GM19467 (cell line): ENCODE results near the gene CHDH.

Source experiments
- ATAC-seq: cut with Tn5 transposase; IDR thresholded peaks from one replicate; pipeline ENCODE4 v1.9.1; 2021; ENCODE audit warnings: mild to moderate bottlenecking, moderate library complexity; ENCODE audit not compliant: unreplicated experiment

CHDH gene

GRCh38 chr3:53794597-53794996 is 51.6 kb downstream of the CHDH start:
- ATAC-seq, result no peak

DNA sequence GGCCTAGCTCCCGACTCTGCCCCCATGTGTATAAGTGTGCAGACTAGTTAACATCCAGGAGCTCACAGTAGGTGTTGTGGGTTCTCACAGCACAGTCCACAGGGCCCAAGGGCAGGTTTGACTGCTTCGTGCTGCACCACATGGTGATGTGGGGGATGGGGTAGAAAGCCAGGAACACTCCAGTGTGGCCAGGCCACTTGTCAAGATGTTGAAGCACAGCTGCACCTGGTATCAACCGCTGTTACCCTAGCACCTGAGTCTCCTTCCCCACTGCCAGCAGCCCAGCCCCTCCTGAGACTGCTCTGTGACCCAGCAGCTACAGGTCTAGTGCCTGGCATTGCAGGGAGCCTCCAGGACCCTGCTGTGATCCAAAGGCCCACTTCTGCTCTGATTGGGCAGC is 53.4 kb downstream of the CHDH start:
- ATAC-seq, result no peak

GRCh38 chr3:53791317-53791716 is 54.9 kb downstream of the CHDH start:
- ATAC-seq, result no peak

- no peak for ATAC-seq
These were observed 55.7 kb downstream of the CHDH start for GRCh38 chr3:53790470-53790869.

GRCh38 chr3:53789459-53789858 is 56.8 kb downstream of the CHDH start:
- ATAC-seq, result no peak

DNA sequence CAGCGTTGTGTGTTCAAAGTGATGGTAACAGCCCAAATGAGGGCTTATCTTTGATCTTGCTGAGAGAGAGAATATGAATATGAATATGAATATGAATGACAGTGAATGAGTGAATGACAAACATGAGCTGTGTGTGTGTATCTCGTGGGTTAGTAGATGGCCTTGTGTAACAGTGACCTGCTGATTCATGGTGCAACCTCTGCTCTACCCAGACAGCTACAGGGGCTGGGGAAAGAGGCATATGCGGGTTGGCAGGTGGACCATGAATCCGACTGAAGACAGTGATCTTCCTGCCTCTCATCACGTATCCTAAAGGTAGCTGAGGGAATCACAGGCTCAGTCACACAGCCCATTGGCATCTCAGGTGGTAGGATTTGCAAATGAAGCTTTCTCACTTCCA is 58.2 kb downstream of the CHDH start:
- ATAC-seq, result no peak

GRCh38 chr3:53787016-53787415 is 59.2 kb downstream of the CHDH start:
- ATAC-seq, result no peak

DNA sequence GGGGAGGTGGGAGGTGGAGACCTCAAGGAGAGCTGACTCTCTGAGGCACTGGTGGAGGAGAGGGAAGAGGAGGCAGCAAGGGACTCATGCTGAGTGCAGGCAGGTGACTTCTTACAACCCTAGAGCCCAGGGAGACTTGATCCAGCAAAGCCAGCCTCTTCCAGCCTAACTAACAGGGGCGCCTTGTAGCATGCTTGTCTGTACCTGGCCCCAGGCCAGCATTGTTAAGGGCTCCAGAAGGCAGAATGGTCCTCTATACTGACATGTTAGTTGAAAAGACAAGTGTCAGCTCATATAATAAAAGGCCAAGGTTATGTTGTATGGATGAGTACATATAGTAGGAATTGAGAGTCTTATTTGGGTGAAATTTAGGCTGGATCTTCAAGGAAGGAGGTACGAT is 65.4 kb downstream of the CHDH start:
- no peak for ATAC-seq

GRCh38 chr3:53780171-53780570 is 66.0 kb downstream of the CHDH start:
- no peak for ATAC-seq

DNA sequence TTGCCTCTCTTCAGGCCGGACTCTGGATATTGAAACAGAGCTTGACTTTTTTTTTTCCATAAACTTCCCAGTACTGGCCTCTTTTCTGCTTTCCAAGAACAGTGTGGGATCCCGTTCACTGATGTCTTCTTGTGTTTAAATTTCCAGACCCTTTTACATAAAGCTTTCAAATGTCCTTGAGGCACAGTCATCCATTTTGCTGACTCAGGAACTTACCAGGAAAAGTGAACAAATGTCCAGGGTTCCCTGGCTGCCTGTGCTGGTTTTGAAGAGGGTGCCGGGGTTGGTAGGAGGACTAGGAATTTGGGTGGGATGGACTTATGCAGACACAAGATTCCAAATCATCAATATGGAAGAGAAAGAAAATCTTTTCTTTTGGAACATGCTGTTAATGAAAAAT is 68.1 kb downstream of the CHDH start:
- ATAC-seq, result no peak

DNA sequence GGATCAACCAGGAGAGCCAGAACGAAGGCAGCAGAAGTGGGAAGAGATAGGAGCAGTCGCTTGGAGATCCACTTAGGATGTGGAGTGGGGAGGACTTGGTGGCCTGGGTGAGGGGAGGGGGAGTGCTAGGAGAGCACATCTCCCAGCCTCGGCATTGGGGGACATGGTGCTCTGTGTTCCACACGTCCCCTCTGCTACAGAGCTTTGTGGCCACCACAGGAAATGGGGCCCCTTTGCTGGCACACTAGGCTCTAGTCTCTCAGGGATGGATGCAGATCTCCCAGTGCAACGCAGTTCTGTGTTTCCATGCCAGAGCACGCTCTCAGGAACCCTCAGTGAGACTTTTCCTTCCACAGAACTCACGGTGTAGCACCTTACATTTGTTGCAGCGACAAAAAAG is 68.8 kb downstream of the CHDH start:
- ATAC-seq, result no peak

DNA sequence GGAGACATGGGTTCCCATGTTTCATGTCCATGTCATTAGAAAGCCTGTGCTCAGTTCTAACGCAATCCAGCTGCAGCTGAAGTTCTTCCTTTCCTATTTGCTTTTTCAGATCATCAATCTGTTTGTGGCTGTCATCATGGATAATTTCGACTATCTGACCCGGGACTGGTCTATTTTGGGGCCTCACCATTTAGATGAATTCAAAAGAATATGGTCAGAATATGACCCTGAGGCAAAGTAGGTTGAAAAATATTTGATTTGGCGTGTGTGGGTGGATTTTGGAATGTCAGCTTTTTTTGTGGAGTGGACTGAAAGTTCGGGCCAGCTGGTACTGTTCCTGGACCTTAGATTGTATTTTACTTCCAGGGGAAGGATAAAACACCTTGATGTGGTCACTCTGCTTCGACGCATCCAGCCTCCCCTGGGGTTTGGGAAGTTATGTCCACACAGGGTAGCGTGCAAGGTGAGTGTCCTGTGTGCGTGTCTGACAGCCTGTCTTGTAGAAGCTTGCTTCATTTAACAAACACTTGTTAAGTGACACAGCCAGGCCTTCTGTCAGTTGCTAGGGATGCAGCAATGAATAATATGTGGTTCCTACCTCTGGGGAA is 69.6 kb downstream of the CHDH start:
- no peak for ATAC-seq

DNA sequence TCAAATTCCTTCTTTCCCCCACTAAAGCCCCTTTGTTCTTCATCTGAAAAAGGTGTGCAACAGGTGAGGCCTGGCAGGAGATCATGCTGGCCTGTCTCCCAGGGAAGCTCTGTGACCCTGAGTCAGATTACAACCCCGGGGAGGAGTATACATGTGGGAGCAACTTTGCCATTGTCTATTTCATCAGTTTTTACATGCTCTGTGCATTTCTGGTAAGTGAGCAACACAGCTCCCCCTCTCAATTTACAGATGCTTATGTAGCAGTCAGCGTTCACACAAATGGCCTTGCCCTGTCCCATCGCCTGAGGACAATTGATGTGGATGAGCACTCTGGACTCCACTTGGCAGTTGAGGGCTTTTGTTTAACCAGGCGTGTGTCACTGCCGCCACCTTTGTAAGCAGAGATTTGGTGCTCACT is 70.4 kb downstream of the CHDH start:
- no peak for ATAC-seq

- ATAC-seq, result no peak
These were observed 71.2 kb downstream of the CHDH start for GRCh38 chr3:53775018-53775417.

- ATAC-seq, result no peak
These were observed 71.8 kb downstream of the CHDH start for GRCh38 chr3:53774414-53774813.

DNA sequence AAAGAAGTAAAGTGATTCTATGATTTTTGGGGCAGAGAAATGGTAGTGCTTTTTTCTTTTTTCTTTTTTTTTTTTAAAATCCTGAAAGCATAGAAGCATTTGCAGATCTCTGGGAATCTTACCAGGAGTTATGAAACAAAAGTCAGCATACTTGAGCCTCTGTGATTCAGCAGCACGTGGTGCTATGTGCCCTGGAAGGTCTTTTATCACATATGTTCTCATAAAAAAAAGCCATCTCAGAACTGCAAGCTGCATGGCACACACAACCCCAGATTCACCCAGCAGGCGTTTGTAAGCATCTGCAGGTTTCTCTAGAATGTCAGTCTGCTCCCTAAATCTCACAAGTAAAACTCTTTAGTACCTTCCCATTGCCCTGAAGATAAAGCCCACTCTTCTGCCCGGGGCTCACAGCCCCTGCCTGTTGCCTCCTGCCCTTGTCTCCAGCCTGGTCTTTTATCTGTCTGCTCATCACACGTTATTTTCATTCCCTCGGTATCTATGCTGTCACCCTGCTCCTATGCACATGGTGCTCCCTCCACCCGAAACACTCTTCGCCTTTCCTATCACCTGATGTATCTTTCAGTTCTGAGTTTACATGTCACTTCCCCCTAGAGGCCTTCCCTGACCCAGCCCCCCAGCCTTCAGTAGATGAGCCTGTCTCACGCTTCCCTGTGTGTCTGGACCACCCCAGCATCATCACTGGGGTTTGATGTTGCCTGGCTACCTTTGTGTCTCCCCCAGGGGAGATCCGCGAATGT is 72.4 kb downstream of the CHDH start:
- peak; percentile 89 for ATAC-seq

- ATAC-seq, result no peak
These were observed 73.2 kb downstream of the CHDH start for GRCh38 chr3:53773021-53773436.

DNA sequence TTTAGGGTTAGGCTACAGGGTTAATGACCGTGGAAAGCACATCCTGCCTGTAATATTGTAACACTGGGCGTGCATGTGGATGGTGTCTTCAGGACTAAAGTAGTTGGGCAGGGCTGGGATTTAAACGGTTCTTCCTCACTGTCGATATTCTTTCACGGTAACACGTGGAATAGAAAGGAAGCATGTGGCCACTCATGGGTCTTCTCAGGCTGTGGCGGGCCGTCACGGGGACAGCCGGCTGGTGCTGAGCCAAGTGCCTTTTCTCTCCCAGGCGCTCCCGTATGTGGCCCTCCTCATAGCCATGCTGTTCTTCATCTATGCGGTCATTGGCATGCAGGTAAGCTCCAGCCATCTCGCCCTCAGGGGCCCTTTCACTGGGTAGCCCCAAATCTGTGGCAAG is 73.7 kb downstream of the CHDH start:
- ATAC-seq, result no peak

DNA sequence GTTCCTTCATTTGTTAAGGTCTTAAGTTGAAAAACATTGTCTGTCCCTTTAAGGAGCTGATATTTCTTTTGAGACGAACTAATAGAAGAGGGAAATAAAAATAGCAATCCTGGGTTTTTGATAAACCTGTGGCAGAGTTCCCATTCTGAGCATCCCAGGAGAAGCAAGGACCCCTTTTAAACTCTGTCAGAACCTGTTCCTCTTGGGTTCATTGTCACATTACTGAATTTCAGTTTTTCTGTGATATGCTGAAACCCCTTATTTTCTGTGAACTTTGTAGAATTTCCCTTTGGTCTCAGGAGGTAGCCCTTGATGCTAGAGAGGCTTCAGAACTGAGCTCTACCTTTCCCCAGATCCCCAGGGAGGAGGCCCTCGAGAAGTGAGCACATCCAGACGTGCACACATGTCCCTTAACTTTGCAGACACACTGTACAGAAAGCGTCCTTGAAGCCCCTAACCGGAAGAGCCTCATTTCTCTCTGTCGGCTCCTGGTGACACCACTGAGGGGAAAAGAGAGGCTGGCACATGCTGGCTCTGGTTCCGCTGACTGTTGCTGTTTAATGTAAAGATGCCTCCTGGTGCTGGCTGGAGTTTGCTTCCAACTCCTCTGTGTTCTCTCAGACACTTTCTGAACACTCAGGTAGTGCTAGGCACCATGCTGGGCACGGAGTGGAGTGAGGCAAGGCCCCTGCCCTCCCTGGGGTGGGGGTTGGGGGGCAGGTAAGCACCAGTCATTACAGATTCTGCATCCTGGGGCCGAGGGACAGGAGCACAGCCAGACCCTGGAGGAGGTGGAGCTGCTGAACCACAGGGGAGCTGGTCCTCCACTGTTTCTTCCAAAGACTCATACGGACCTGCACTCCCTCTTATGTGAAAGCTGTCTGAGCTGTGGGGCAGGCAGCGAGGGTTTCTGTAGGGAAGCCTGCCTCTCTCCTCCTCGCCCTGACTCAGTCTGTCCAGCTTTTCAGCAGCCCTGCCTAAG is 77.5 kb downstream of the CHDH start:
- ATAC-seq, result no peak

DNA sequence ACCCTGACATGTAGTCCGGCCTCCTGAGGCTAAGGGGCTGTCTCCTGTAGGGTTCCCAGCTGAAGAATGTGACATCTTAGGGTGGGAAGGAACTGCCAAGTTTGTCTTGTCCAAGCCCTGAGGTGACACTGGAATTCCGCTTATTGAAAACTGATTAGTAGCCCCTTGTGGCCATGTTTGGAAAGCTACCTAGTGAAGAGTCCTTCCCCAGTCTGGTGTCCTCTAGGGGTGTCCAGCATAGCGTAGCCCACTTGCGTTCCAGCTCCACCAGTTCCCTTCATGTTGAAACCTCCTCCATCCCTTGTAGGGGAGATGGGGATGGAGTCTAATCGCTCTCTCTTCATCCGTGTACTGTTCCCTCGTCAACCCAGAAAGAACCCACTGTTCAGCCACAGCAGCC is 79.5 kb downstream of the CHDH start:
- no peak for ATAC-seq

GRCh38 chr3:53765753-53766152 is 80.5 kb downstream of the CHDH start:
- ATAC-seq, result no peak
